VCaP (cell line): ENCODE data around the gene BNC2.

Source experiments
- H3K27ac ChIP-seq: fragments of 450-650 bp; 2 replicates; pipeline ENCODE4 v1.5.1; 2017
- TF ChIP-seq, protein P1 (sequence below): fragments of 450-650 bp; conservative IDR thresholded peaks from 2 replicates; pipeline ENCODE4 v1.5.1; 2017; ENCODE audit warnings: mild to moderate bottlenecking, moderate library complexity

Gene BNC2

DNA sequence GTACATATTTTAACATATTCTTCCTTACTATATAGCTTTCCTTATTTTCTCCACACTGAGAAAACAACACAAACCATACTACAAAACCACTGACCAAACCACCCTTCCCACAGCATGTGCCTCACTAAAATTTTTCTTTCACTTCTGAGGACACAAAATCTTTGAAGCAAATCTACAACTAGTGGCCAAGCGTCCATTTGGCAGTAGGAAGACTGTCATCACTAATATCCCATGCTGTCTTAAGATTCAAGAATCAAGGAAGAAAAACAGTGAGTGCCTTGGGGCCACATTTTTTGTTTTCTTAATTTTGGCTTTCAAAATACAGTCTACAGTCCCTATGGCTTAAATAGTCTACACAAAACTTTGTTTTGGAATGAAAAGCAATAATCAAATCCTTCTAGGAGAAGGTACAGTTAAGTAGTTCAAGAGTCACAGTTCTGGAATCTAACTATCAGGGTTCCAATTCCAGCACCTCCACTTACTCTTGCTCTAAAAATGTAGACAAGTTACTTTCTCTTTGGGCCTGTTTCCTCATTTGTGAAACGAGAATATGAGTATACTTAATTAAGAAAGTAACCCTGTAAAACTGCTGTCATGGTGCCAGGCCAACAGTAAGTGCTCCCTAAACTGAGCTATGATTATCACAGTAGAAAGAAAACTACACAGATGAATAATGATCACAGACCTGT lies 227.9 kb downstream of the BNC2 start:
- H3K27ac ChIP-seq = no peak overlapping the region
- TF ChIP-seq, protein P1, sequence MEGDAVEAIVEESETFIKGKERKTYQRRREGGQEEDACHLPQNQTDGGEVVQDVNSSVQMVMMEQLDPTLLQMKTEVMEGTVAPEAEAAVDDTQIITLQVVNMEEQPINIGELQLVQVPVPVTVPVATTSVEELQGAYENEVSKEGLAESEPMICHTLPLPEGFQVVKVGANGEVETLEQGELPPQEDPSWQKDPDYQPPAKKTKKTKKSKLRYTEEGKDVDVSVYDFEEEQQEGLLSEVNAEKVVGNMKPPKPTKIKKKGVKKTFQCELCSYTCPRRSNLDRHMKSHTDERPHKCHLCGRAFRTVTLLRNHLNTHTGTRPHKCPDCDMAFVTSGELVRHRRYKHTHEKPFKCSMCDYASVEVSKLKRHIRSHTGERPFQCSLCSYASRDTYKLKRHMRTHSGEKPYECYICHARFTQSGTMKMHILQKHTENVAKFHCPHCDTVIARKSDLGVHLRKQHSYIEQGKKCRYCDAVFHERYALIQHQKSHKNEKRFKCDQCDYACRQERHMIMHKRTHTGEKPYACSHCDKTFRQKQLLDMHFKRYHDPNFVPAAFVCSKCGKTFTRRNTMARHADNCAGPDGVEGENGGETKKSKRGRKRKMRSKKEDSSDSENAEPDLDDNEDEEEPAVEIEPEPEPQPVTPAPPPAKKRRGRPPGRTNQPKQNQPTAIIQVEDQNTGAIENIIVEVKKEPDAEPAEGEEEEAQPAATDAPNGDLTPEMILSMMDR = no peak

DNA sequence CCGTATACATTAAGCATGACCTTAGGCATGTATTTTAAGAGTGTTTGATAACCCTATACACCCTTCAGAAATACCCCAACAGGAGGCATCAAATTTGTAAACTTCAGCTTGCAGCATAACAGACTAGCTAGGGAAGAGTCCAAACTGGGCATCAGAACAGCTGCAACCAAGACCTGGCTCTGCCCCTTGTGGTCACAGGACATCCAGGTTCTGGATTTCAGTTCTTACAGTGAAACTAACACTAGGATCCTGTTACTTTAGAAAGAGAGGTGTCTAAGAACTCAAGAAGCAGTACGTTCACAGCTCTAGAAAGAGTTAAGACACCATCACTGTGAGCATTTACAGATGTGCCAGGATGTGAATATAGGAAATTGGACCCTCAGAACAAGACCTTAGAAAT lies 229.8 kb downstream of the BNC2 start:
- TF ChIP-seq, protein P1 = peak; percentile 44
- no peak overlapping the region for H3K27ac ChIP-seq

DNA sequence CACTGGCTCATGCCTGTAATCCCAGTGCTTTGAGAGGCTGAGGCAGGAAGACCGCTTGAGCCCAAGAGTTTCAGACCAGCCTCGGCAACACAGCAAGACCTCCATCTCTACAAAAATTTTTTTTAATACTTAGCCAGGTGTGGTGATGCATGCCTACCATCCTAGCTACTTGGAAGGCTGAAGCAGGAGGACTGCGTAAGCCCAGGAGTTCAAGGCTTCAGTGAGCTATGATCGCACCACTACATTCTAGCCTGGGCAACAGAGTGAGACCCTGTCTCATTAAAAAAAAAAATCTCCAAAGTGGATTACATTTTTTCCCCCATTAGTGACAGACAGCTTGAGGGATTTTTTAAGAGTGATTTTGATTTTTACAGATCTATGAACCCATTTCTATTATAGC lies 230.8 kb downstream of the BNC2 start:
- TF ChIP-seq, protein P1 = no peak

DNA sequence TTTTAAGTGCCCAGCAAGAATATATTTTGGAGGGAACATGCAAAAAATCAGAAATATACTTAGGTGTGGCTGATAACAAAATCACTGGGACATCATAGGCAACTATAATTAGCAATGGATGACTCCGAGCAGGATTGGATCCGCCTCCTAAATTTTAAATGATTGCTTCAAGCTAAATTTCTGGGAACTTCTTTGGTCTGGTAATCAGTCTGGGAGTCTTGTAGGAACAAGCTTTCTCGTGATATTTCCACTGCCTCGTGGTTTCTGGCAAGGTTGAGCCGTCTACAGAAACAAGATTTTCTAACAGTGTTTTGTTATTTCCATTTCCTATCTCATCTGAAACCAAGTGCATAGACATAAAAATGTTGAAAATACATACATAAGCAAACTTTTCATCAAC lies 232.6 kb downstream of the BNC2 start:
- H3K27ac ChIP-seq = no peak overlapping the region
- TF ChIP-seq, protein P1 = no peak

More for the DNA sequence above, 230.8 kb downstream of the BNC2 start:
- H3K27ac ChIP-seq = no peak overlapping the region

DNA sequence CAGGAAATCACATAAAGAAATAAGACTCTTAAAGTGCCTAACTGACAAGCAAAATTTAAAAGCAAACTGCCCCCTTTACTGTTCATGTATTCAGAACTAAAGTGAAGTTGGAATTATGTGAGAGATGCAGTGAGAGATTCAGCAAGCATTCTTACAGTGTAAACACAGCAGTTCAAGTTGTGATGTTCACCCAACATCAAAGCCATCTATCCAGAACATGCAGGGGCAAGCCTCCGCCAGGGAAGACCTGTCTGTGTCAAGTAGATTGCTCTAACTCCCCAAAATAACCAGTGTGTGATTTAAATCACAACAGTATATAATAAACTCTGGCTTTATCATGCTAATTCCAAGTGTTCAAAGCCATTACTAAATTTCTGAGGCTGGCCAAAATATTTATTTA lies 233.3 kb downstream of the BNC2 start:
- TF ChIP-seq, protein P1 = no peak
- H3K27ac ChIP-seq = peak overlapping the region; percentile 11; the same call in 1 of the 2 replicates

DNA sequence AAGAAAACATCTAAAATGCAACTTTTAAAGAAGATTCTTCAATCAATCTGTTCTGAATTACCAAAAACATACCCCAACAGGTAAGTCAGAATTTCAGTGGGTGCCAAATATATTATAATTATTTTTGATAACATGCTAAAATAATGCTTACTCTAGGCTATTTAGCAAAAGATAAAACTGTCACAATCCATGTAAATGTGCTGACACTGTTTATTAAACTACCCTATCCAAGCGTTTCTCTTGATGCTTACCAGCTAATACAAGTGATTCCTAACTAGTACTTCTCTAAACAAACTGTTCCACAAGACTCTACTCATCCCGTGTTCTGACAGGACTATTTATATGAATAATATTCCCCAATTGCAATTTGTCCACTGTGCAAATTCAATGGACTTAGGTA lies 236.7 kb downstream of the BNC2 start:
- no peak overlapping the region for H3K27ac ChIP-seq
- TF ChIP-seq, protein P1 = no peak

DNA sequence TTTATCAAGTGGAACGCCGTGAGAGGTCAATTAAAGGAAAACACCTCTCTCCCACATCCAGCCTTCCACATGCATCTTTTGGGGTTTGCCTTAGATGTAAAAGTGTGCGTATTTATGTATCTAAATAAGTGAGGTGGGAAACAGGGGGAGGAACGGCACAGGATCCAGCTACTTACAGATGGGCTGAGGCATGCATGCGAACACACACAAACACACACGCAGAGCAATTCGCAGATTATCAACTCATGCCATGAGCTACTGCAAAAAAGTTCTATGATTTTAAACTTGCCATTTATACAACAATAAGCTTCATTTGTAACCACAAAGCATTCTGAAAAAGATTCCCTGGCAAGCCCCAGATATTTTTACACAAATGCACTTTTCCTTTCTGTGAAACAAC lies 242.1 kb downstream of the BNC2 start:
- H3K27ac ChIP-seq = no peak overlapping the region
- TF ChIP-seq, protein P1 = no peak
